HL-60 (cell line): Measurements from ENCODE around the gene DNAJC4.

Experiments
- DNase-seq, 2 experiments: peaks; one replicate each; pipeline ENCODE4 v3.0.0-alpha.2; 2010 to 2020; ENCODE audit warnings: low read depth in 1 of 2, low spot score in 1 of 2
- H3K27ac ChIP-seq: fragments of 250-450 bp; sonication (Bioruptor Pico); replicated peaks from 2 replicates; pipeline ENCODE4 v1.5.1; 2020; ENCODE audit warnings: mild to moderate bottlenecking, moderate library complexity
- H3K27me3 ChIP-seq: fragments of 250-450 bp; sonication (Bioruptor Pico); 2 replicates; pipeline ENCODE4 v1.5.1; 2021; ENCODE audit warnings: mild to moderate bottlenecking, moderate library complexity; ENCODE audit not compliant: insufficient read depth, poor library complexity, severe bottlenecking
- H3K4me3 ChIP-seq: replicated peaks from 2 replicates; pipeline ENCODE4 v1.5.1; 2011; ENCODE audit warnings: mild to moderate bottlenecking, control low read depth, low read length; ENCODE audit not compliant: insufficient read depth
- GABPA ChIP-seq: IDR thresholded peaks from 2 replicates; pipeline ENCODE4 v1.6.1; 2012; ENCODE audit warnings: low read depth
- POLR2AphosphoS5 ChIP-seq: IDR thresholded peaks from 2 replicates; pipeline ENCODE4 v1.6.1; 2012; ENCODE audit warnings: low read depth
- SPI1 ChIP-seq: IDR thresholded peaks from 2 replicates; pipeline ENCODE4 v1.6.1; 2012; ENCODE audit warnings: low read depth, mild to moderate bottlenecking, borderline replicate concordance
- TF ChIP-seq, protein P1 (sequence below): IDR thresholded peaks from one replicate; pipeline ENCODE4 v1.5.1; 2011; ENCODE audit warnings: low read length, control low read depth, inconsistent platforms; ENCODE audit not compliant: insufficient read depth
- TF ChIP-seq, protein P2 (sequence below): IDR thresholded peaks from 2 replicates; pipeline ENCODE4 v1.6.1; 2012; ENCODE audit warnings: low read depth; ENCODE audit not compliant: insufficient replicate concordance

Gene DNAJC4

DNA sequence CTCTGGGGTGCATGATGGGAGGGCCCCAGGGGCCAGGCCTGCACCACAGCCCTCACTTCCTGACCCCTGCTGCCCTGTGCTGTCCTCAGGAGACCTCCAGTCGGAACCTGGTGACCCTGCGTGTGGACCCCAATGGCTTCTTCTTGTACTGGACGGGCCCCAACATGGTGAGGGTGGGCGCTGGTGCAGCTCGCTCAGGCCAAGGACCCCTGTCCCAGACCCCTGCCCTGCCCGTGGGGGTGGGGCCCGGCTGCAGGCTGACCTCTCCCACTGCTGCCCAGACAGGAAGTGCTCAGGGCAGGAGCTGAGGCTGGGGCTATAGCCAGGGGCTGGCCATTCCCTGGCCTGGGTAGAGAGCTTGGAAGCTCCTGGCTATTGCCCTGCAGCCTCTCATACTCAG, 24.0 kb downstream of the DNAJC4 start:
- DNase-seq = no peak
- TF ChIP-seq POLR2AphosphoS5 (no peak), GABPA (no peak), SPI1 (no peak)
- TF ChIP-seq, protein P1, sequence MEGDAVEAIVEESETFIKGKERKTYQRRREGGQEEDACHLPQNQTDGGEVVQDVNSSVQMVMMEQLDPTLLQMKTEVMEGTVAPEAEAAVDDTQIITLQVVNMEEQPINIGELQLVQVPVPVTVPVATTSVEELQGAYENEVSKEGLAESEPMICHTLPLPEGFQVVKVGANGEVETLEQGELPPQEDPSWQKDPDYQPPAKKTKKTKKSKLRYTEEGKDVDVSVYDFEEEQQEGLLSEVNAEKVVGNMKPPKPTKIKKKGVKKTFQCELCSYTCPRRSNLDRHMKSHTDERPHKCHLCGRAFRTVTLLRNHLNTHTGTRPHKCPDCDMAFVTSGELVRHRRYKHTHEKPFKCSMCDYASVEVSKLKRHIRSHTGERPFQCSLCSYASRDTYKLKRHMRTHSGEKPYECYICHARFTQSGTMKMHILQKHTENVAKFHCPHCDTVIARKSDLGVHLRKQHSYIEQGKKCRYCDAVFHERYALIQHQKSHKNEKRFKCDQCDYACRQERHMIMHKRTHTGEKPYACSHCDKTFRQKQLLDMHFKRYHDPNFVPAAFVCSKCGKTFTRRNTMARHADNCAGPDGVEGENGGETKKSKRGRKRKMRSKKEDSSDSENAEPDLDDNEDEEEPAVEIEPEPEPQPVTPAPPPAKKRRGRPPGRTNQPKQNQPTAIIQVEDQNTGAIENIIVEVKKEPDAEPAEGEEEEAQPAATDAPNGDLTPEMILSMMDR = no peak
- TF ChIP-seq, protein P2, sequence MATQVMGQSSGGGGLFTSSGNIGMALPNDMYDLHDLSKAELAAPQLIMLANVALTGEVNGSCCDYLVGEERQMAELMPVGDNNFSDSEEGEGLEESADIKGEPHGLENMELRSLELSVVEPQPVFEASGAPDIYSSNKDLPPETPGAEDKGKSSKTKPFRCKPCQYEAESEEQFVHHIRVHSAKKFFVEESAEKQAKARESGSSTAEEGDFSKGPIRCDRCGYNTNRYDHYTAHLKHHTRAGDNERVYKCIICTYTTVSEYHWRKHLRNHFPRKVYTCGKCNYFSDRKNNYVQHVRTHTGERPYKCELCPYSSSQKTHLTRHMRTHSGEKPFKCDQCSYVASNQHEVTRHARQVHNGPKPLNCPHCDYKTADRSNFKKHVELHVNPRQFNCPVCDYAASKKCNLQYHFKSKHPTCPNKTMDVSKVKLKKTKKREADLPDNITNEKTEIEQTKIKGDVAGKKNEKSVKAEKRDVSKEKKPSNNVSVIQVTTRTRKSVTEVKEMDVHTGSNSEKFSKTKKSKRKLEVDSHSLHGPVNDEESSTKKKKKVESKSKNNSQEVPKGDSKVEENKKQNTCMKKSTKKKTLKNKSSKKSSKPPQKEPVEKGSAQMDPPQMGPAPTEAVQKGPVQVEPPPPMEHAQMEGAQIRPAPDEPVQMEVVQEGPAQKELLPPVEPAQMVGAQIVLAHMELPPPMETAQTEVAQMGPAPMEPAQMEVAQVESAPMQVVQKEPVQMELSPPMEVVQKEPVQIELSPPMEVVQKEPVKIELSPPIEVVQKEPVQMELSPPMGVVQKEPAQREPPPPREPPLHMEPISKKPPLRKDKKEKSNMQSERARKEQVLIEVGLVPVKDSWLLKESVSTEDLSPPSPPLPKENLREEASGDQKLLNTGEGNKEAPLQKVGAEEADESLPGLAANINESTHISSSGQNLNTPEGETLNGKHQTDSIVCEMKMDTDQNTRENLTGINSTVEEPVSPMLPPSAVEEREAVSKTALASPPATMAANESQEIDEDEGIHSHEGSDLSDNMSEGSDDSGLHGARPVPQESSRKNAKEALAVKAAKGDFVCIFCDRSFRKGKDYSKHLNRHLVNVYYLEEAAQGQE = no peak
- no peak overlapping the region for H3K4me3 ChIP-seq
- no peak overlapping the region for H3K27ac ChIP-seq
- H3K27me3 ChIP-seq = no peaks in the 10 kb centered on the region

DNA sequence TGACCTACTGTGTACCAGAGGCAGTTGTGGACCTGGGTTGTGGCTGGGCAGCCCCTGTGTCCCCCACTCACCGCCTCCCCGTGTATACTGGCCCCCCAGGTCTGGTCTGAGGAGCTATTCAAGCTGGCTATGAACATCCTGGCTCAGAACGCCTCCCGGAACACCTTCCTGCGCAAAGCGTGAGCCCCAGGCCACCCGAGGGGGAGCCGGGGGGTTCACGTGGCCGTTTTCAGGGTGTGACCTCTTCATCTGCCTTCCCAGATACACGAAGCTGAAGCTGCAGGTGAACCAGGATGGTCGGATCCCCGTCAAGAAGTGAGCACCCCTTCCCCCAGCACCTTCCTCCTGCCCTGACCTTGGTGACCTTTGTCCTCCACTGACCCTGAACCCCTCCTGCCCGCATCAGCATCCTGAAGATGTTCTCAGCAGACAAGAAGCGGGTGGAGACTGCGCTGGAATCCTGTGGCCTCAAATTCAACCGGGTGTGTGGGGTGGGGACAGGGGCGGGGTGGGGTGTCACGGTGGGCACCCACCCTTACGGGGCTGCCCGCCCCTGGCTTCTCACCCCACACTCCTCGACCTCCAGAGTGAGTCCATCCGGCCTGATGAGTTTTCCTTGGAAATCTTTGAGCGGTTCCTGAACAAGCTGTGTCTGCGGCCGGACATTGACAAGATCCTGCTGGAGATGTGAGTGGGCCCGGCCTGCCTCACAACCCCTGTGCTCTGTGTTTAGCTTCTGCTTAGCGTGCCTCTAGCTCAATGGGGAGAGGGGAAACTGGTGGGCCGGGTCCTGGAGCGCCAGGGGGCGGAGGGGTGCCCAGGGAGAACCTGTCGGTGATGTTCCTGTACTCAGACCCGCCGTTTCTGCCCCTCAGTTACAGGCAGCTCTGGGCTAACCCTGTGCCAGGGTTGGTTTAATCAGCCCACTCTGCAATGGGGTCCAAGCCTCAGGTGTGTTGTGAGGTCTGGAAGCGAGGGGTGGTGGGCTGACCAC, 25.1 kb downstream of the DNAJC4 start:
- Histone ChIP-seq H3K4me3 (no peak overlapping the region), H3K27ac (no peak overlapping the region), H3K27me3 (no peaks in the 10 kb centered on the region)
- no peak for DNase-seq
- TF ChIP-seq, protein P2 = no peak
- TF ChIP-seq, protein P1 = no peak
- no peak for TF ChIP-seq GABPA
- no peak for TF ChIP-seq POLR2AphosphoS5
- TF ChIP-seq SPI1 = no peak

DNA sequence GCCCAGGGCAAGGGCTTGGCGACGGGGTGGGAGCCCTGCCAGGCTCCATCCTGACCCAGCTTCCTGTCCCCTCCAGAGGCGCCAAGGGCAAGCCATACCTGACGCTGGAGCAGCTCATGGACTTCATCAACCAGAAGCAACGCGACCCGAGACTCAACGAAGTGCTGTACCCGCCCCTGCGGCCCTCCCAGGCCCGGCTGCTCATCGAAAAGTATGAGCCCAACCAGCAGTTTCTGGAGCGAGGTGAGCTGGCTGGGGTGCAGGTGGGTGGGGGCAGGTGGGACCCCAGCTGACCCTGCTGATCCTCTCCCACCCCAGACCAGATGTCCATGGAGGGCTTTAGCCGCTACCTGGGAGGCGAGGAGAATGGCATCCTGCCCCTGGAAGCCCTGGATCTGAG, 26.0 kb downstream of the DNAJC4 start:
- Histone ChIP-seq H3K27ac (no peak overlapping the region), H3K4me3 (no peak overlapping the region), H3K27me3 (no peaks in the 10 kb centered on the region)
- TF ChIP-seq POLR2AphosphoS5 (no peak), GABPA (no peak), SPI1 (no peak)
- TF ChIP-seq, protein P2 = no peak
- TF ChIP-seq, protein P1 = no peak
- no peak for DNase-seq
